ENCODE measurements around the gene ADH7.
"Not testable (repeated sequence)": the region's sequence is repeated elsewhere in the genome, so short reads cannot be mapped to it uniquely, and the experiment has no call there.

The ADH7 gene

GRCh38 chr4:99395595-99396364, 39.4 kb downstream of the ADH7 start:
- Histone ChIP-seq H3K27ac (ENCODE audit: low read length) (no peak overlapping the region), H3K27me3 (ENCODE audit: control insufficient read depth, insufficient read depth, low read length) (no peaks in the 10 kb centered on the region), H3K9ac (ENCODE audit: low read length) (no peak overlapping the region), H3K4me1 (ENCODE audit: control insufficient read depth, low read depth, low read length) (no peaks in the 10 kb centered on the region), H3K4me3 (ENCODE audit: low read length) (no peak overlapping the region), H3K36me3 (ENCODE audit: control insufficient read depth, low read depth, low read length) (no peaks in the 10 kb centered on the region), H3K9me3 (ENCODE audit: control insufficient read depth, low read depth, low read length) (peaks cover 9% of the 10 kb centered on the region)

- peaks cover 14% of the 10 kb centered on the region for H3K9me3 ChIP-seq (ENCODE audit: control insufficient read depth, low read depth, low read length)
- no peak overlapping the region for H3K4me3 ChIP-seq (ENCODE audit: low read length)
- H3K27ac ChIP-seq (ENCODE audit: low read length), result no peak overlapping the region
- no peaks in the 10 kb centered on the region for H3K27me3 ChIP-seq (ENCODE audit: control insufficient read depth, insufficient read depth, low read length)
- H3K36me3 ChIP-seq (ENCODE audit: control insufficient read depth, low read depth, low read length), result no peaks in the 10 kb centered on the region
- H3K4me1 ChIP-seq (ENCODE audit: control insufficient read depth, low read depth, low read length), result no peaks in the 10 kb centered on the region
- no peak overlapping the region for H3K9ac ChIP-seq (ENCODE audit: low read length)
Observed at GRCh38 chr4:99394896-99395295, 40.2 kb downstream of the ADH7 start.

GRCh38 chr4:99390055-99390454, 45.1 kb downstream of the ADH7 start:
- Histone ChIP-seq H3K9ac (ENCODE audit: low read length) (no peak overlapping the region), H3K27me3 (ENCODE audit: control insufficient read depth, insufficient read depth, low read length) (no peaks in the 10 kb centered on the region), H3K4me3 (ENCODE audit: low read length) (no peak overlapping the region), H3K27ac (ENCODE audit: low read length) (no peak overlapping the region), H3K9me3 (ENCODE audit: control insufficient read depth, low read depth, low read length) (peaks cover 12% of the 10 kb centered on the region), H3K4me1 (ENCODE audit: control insufficient read depth, low read depth, low read length) (no peaks in the 10 kb centered on the region), H3K36me3 (ENCODE audit: control insufficient read depth, low read depth, low read length) (no peaks in the 10 kb centered on the region)

GRCh38 chr4:99389606-99390005, 45.5 kb downstream of the ADH7 start:
- Histone ChIP-seq H3K9me3 (ENCODE audit: control insufficient read depth, low read depth, low read length) (peaks cover 12% of the 10 kb centered on the region), H3K27ac (ENCODE audit: low read length) (no peak overlapping the region), H3K4me3 (ENCODE audit: low read length) (no peak overlapping the region), H3K36me3 (ENCODE audit: control insufficient read depth, low read depth, low read length) (no peaks in the 10 kb centered on the region), H3K9ac (ENCODE audit: low read length) (no peak overlapping the region), H3K4me1 (ENCODE audit: control insufficient read depth, low read depth, low read length) (no peaks in the 10 kb centered on the region), H3K27me3 (ENCODE audit: control insufficient read depth, insufficient read depth, low read length) (no peaks in the 10 kb centered on the region)

GRCh38 chr4:99383833-99384392, 51.2 kb downstream of the ADH7 start:
- H3K36me3 ChIP-seq (ENCODE audit: control insufficient read depth, low read depth, low read length), result no peaks in the 10 kb centered on the region
- H3K9me3 ChIP-seq (ENCODE audit: control insufficient read depth, low read depth, low read length), result no peaks in the 10 kb centered on the region
- H3K4me1 ChIP-seq (ENCODE audit: control insufficient read depth, low read depth, low read length), result no peaks in the 10 kb centered on the region
- no peak overlapping the region for H3K4me3 ChIP-seq (ENCODE audit: low read length)
- no peak overlapping the region for H3K9ac ChIP-seq (ENCODE audit: low read length)
- H3K27ac ChIP-seq (ENCODE audit: low read length), result no peak overlapping the region
- H3K27me3 ChIP-seq (ENCODE audit: control insufficient read depth, insufficient read depth, low read length), result no peaks in the 10 kb centered on the region

GRCh38 chr4:99383399-99383798, 51.7 kb downstream of the ADH7 start:
- Histone ChIP-seq H3K36me3 (ENCODE audit: control insufficient read depth, low read depth, low read length) (no peaks in the 10 kb centered on the region), H3K4me1 (ENCODE audit: control insufficient read depth, low read depth, low read length) (no peaks in the 10 kb centered on the region), H3K9me3 (ENCODE audit: control insufficient read depth, low read depth, low read length) (no peaks in the 10 kb centered on the region), H3K4me3 (ENCODE audit: low read length) (no peak overlapping the region), H3K27ac (ENCODE audit: low read length) (no peak overlapping the region), H3K27me3 (ENCODE audit: control insufficient read depth, insufficient read depth, low read length) (no peaks in the 10 kb centered on the region), H3K9ac (ENCODE audit: low read length) (no peak overlapping the region)

GRCh38 chr4:99382745-99383360, 52.3 kb downstream of the ADH7 start:
- Histone ChIP-seq H3K36me3 (ENCODE audit: control insufficient read depth, low read depth, low read length) (no peaks in the 10 kb centered on the region), H3K4me1 (ENCODE audit: control insufficient read depth, low read depth, low read length) (no peaks in the 10 kb centered on the region), H3K27ac (ENCODE audit: low read length) (no peak overlapping the region), H3K9me3 (ENCODE audit: control insufficient read depth, low read depth, low read length) (no peaks in the 10 kb centered on the region), H3K9ac (ENCODE audit: low read length) (no peak overlapping the region), H3K27me3 (ENCODE audit: control insufficient read depth, insufficient read depth, low read length) (no peaks in the 10 kb centered on the region), H3K4me3 (ENCODE audit: low read length) (no peak overlapping the region)

- no peak overlapping the region for H3K9ac ChIP-seq (ENCODE audit: low read length)
- H3K9me3 ChIP-seq (ENCODE audit: control insufficient read depth, low read depth, low read length), result no peaks in the 10 kb centered on the region
- H3K4me3 ChIP-seq (ENCODE audit: low read length), result no peak overlapping the region
- no peaks in the 10 kb centered on the region for H3K36me3 ChIP-seq (ENCODE audit: control insufficient read depth, low read depth, low read length)
- H3K27ac ChIP-seq (ENCODE audit: low read length), result no peak overlapping the region
- no peaks in the 10 kb centered on the region for H3K4me1 ChIP-seq (ENCODE audit: control insufficient read depth, low read depth, low read length)
- H3K27me3 ChIP-seq (ENCODE audit: control insufficient read depth, insufficient read depth, low read length), result no peaks in the 10 kb centered on the region
Observed at GRCh38 chr4:99381588-99382175, 53.5 kb downstream of the ADH7 start.

- no peak overlapping the region for H3K9ac ChIP-seq (ENCODE audit: low read length)
- H3K27ac ChIP-seq (ENCODE audit: low read length), result no peak overlapping the region
- H3K4me3 ChIP-seq (ENCODE audit: low read length), result no peak overlapping the region
- H3K9me3 ChIP-seq (ENCODE audit: control insufficient read depth, low read depth, low read length), result no peaks in the 10 kb centered on the region
- no peaks in the 10 kb centered on the region for H3K27me3 ChIP-seq (ENCODE audit: control insufficient read depth, insufficient read depth, low read length)
- H3K36me3 ChIP-seq (ENCODE audit: control insufficient read depth, low read depth, low read length), result no peaks in the 10 kb centered on the region
- H3K4me1 ChIP-seq (ENCODE audit: control insufficient read depth, low read depth, low read length), result no peaks in the 10 kb centered on the region
Observed at GRCh38 chr4:99379571-99379970, 55.6 kb downstream of the ADH7 start.

GRCh38 chr4:99378876-99379275, 56.3 kb downstream of the ADH7 start:
- Histone ChIP-seq H3K4me3 (ENCODE audit: low read length) (no peak overlapping the region), H3K27me3 (ENCODE audit: control insufficient read depth, insufficient read depth, low read length) (no peaks in the 10 kb centered on the region), H3K9ac (ENCODE audit: low read length) (no peak overlapping the region), H3K36me3 (ENCODE audit: control insufficient read depth, low read depth, low read length) (no peaks in the 10 kb centered on the region), H3K9me3 (ENCODE audit: control insufficient read depth, low read depth, low read length) (no peaks in the 10 kb centered on the region), H3K27ac (ENCODE audit: low read length) (no peak overlapping the region), H3K4me1 (ENCODE audit: control insufficient read depth, low read depth, low read length) (no peaks in the 10 kb centered on the region)

- not testable (repeated sequence) for H3K27me3 ChIP-seq (ENCODE audit: control insufficient read depth, insufficient read depth, low read length); H3K27ac ChIP-seq (ENCODE audit: low read length); H3K9ac ChIP-seq (ENCODE audit: low read length)
Observed at GRCh38 chr4:99377341-99377740, 57.8 kb downstream of the ADH7 start.

More at GRCh38 chr4:99377341-99377740, 57.8 kb downstream of the ADH7 start:
- H3K9me3 ChIP-seq (ENCODE audit: control insufficient read depth, low read depth, low read length); H3K36me3 ChIP-seq (ENCODE audit: control insufficient read depth, low read depth, low read length); H3K4me1 ChIP-seq (ENCODE audit: control insufficient read depth, low read depth, low read length); H3K4me3 ChIP-seq (ENCODE audit: low read length): not testable (repeated sequence)
